GM13976 (cell line): Measurements from ENCODE around the gene BTBD16.

Source experiments
- DNase-seq: peaks from one replicate; pipeline ENCODE4 v3.0.0; 2012; ENCODE audit warnings: low spot score
- in situ Hi-C: fragments of 300-500 bp; cut with MboI; formaldehyde crosslinking; loops from one replicate; pipeline ENCODE4 v1.12.0; 2022; ENCODE audit warnings: low sequenced_read_pairs, mixed read lengths, inconsistent platforms; ENCODE audit not compliant: unreplicated experiment
- TF ChIP-seq, protein P1 (sequence below): IDR thresholded peaks from 2 replicates; pipeline ENCODE4 v1.5.1; 2012; ENCODE audit warnings: borderline replicate concordance, mild to moderate bottlenecking; ENCODE audit not compliant: insufficient read depth; ENCODE audit errors: extremely low read depth, missing control alignments, control extremely low read depth

BTBD16 gene

GRCh38 chr10:122230222-122230621 is 40.9 kb upstream of the BTBD16 start:
- in situ Hi-C loops = no loop called here
- DNase-seq = no peak
- TF ChIP-seq, protein P1, sequence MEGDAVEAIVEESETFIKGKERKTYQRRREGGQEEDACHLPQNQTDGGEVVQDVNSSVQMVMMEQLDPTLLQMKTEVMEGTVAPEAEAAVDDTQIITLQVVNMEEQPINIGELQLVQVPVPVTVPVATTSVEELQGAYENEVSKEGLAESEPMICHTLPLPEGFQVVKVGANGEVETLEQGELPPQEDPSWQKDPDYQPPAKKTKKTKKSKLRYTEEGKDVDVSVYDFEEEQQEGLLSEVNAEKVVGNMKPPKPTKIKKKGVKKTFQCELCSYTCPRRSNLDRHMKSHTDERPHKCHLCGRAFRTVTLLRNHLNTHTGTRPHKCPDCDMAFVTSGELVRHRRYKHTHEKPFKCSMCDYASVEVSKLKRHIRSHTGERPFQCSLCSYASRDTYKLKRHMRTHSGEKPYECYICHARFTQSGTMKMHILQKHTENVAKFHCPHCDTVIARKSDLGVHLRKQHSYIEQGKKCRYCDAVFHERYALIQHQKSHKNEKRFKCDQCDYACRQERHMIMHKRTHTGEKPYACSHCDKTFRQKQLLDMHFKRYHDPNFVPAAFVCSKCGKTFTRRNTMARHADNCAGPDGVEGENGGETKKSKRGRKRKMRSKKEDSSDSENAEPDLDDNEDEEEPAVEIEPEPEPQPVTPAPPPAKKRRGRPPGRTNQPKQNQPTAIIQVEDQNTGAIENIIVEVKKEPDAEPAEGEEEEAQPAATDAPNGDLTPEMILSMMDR = no peak

DNA sequence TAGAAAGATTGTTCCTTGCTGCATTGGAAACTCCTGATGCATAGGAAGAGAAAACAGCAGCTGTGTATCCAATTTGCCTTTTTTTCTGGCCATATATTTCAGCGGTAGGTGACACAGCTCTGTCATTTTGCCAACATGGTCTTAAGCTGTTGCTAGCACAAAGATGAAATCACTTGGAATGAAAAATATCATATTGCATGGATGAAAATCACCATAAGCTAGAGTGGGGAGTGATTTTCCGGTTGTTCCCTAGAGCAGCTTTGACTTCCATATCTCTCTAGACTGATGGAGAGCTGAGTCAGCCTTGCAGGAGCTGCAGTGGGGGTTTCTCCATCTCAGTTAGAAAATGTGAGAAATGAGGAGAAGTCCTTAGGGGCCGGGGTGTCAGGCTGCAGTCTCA is 38.3 kb upstream of the BTBD16 start:
- TF ChIP-seq, protein P1 = no peak
- in situ Hi-C loops = no loop called here
- no peak for DNase-seq

GRCh38 chr10:122233857-122234348 is 37.2 kb upstream of the BTBD16 start:
- TF ChIP-seq, protein P1 = no peak
- no peak for DNase-seq
- in situ Hi-C loops = no loop called here

DNA sequence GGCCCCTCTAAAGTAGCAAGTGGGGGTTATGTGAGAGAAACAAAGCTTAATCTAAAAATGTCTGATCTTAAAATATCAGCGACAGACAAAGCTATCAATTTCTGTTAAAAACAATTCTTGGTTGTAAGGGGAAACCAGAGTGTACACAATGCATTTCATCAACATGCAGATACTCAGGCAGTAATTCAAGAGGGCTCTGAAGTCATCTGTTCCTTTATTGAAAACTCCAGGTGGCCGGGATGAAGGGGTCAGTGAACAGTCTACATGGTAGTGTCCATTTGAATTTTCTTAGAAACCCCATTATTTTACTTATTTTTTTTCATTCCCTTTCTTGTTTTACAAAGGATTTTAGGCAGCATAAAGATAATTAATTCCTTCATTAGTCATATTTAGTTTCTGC is 36.7 kb upstream of the BTBD16 start:
- TF ChIP-seq, protein P1 = no peak
- no peak for DNase-seq
- in situ Hi-C loops = no loop called here

DNA sequence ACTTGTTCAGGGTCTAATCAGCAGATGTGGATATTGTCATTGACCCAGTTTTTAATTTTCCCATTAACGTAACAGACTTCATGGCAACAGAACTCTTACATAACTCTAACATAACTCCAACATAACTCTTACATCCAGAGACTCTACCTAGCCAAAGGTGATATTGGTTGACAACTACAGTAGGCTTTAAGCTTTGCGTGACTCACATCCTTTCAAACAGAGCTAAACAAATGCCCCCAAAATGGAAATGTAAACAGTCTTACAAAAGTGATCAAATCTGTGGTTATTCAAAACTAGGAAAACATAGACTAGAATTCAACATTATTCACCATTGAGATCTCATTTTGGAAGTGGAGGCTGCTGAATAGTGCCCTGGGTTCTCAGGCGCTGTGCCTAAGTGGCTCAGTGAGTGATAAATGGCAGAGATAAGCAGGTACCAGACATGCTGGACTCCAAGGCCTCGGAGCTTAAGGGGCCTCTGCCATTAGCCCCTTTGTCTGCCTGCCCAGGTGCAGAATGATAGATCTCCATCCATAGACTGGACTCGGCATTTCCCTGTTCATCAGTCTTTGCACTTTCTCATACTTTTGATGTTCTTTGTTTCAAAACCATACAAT is 34.3 kb upstream of the BTBD16 start:
- TF ChIP-seq, protein P1 = no peak
- in situ Hi-C loops = no loop called here
- no peak for DNase-seq

DNA sequence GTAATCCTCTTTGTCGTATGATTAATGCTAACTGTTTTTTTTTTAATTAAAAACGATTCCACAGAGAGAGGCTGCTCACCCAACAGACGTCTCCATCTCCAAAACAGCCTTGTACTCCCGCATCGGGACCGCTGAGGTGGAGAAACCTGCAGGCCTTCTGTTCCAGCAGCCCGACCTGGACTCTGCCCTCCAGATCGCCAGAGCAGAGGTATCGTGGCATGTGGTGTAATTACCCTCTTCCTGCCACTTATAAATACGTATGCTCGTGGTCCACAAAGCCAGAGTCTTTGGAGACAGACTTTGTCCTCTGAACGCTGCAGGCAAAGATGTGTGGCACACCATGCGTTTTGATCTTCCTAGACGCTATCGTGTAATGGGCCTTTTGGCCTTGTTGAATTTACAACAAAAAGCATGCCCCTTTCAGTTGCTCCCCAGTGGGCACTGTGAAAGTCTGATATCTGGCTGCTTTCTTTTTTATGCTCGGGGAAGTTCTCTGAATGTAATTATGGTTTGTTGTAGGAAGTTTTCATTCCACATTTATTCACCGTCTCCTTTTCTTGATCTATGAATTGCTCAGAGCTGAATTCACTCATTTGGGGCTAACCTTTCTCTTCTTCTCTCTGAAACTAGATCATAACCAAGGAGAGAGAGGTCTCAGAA is 33.6 kb upstream of the BTBD16 start:
- in situ Hi-C loops = no loop called here
- DNase-seq = no peak
- TF ChIP-seq, protein P1 = no peak
